ENCODE results near the gene FARS2. TPM values are rescaled to one million over a fixed set of nuclear protein-coding genes. Genes with fewer than 3 reads are reported as not detected.

Gene FARS2
- total RNA-seq, 1 experiment from 2014 or later = 13.8 TPM

DNA sequence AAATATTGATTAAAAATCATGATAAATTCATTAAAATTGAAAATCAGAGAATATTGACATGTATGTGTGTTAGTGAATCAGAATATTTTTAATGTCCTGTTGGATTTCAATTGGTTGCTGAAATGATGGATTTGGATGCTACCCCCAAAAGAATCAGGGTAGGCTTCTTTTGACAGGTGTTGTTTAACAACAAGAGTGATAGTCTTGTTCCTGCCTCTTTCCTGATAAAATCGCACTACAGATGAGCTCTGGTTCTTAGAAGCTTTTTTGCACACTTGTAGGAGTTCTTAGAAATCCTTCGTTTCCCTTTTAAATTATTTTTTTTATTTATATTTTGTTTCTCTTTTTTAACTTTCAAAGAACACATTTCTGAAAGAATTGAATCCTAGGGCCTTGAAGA lies 259.5 kb downstream of the FARS2 start:
- H3K27ac ChIP-seq (ENCODE audit: low read depth, low read length) = no peak overlapping the region
- CTCF ChIA-PET = no interaction called here

DNA sequence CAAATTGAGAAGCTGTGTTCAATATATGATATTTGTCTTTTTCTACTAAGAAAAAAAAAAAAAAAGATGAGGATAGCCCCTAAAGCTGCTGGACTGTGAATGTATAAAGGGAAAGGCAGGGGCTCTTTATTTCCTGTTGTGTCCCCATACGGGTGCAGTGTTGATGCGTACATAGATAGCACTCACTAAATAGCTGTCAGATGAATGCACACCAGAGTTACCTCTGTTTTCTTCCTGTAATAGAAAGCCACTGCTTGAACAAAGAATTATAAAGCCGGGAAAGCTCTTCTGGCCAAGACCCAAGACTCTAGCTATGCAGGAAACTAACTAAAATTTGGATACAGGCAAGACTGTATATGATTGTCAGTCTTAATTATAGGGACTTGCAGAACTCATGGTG lies 260.0 kb downstream of the FARS2 start:
- H3K9me2 ChIP-seq (ENCODE audit: insufficient read depth) = no peaks in the 10 kb centered on the region
- ATAC-seq (no peak), DNase-seq (ENCODE audit: low read depth, low spot score) (no peak)
- no peaks in the 10 kb centered on the region for H4K20me1 ChIP-seq (ENCODE audit: insufficient read depth)
- H3K4me3 ChIP-seq (replicated peaks in 1 of 2; ENCODE audit: low read depth in 1 of 2, low read length in 2 of 2) = no peak overlapping the region
- no peak overlapping the region for H3K9ac ChIP-seq (ENCODE audit: low read length)
- BruUV-seq (replicated peaks) = no TSS peak
- POLR2A ChIA-PET = no interaction called here
- no peaks in the 10 kb centered on the region for H3K27me3 ChIP-seq (ENCODE audit: insufficient read depth, low read length)
- H3K4me1 ChIP-seq (ENCODE audit: control insufficient read depth in 1 of 2, insufficient read depth in 2 of 2, low read length in 2 of 2) = no peaks in the 10 kb centered on the region
- H3K9me3 ChIP-seq (ENCODE audit: control insufficient read depth in 1 of 2, insufficient read depth in 1 of 2, low read depth in 1 of 2, low read length in 2 of 2) = no peaks in the 10 kb centered on the region
- no peak overlapping the region for H2AFZ ChIP-seq (ENCODE audit: low read depth, low read length, poor library complexity, severe bottlenecking)
- H3K4me2 ChIP-seq (ENCODE audit: low read length) = no peak overlapping the region
- CTCF ChIA-PET = interaction anchor here (0.5 kb wide), 1 partner anchor 48 kb away, joined by 3 read pairs; no protein-coding TSS in a partner anchor
- no peaks in the 10 kb centered on the region for H3K79me2 ChIP-seq (ENCODE audit: insufficient read depth, low read length)
- no peaks in the 10 kb centered on the region for H3K36me3 ChIP-seq (ENCODE audit: control insufficient read depth in 1 of 2, insufficient read depth in 2 of 2, low read length in 2 of 2)
- no peak for TF ChIP-seq ELF1 (IDR thresholded peaks at IDR 0.05; ENCODE audit: borderline replicate concordance, low read depth)
- TF ChIP-seq, protein P1, sequence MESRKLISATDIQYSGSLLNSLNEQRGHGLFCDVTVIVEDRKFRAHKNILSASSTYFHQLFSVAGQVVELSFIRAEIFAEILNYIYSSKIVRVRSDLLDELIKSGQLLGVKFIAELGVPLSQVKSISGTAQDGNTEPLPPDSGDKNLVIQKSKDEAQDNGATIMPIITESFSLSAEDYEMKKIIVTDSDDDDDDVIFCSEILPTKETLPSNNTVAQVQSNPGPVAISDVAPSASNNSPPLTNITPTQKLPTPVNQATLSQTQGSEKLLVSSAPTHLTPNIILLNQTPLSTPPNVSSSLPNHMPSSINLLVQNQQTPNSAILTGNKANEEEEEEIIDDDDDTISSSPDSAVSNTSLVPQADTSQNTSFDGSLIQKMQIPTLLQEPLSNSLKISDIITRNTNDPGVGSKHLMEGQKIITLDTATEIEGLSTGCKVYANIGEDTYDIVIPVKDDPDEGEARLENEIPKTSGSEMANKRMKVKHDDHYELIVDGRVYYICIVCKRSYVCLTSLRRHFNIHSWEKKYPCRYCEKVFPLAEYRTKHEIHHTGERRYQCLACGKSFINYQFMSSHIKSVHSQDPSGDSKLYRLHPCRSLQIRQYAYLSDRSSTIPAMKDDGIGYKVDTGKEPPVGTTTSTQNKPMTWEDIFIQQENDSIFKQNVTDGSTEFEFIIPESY (IDR thresholded peaks at IDR 0.05; ENCODE audit: extremely low read depth, insufficient replicate concordance, low read length) = no peak
- TF ChIP-seq, protein P2, sequence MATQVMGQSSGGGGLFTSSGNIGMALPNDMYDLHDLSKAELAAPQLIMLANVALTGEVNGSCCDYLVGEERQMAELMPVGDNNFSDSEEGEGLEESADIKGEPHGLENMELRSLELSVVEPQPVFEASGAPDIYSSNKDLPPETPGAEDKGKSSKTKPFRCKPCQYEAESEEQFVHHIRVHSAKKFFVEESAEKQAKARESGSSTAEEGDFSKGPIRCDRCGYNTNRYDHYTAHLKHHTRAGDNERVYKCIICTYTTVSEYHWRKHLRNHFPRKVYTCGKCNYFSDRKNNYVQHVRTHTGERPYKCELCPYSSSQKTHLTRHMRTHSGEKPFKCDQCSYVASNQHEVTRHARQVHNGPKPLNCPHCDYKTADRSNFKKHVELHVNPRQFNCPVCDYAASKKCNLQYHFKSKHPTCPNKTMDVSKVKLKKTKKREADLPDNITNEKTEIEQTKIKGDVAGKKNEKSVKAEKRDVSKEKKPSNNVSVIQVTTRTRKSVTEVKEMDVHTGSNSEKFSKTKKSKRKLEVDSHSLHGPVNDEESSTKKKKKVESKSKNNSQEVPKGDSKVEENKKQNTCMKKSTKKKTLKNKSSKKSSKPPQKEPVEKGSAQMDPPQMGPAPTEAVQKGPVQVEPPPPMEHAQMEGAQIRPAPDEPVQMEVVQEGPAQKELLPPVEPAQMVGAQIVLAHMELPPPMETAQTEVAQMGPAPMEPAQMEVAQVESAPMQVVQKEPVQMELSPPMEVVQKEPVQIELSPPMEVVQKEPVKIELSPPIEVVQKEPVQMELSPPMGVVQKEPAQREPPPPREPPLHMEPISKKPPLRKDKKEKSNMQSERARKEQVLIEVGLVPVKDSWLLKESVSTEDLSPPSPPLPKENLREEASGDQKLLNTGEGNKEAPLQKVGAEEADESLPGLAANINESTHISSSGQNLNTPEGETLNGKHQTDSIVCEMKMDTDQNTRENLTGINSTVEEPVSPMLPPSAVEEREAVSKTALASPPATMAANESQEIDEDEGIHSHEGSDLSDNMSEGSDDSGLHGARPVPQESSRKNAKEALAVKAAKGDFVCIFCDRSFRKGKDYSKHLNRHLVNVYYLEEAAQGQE (IDR thresholded peaks at IDR 0.05; ENCODE audit: low read depth) = no peak
- TF ChIP-seq POLR2A (IDR thresholded peaks at IDR 0.05; ENCODE audit: borderline replicate concordance, extremely low read depth, insufficient read depth, insufficient read length) = no peak
- TF ChIP-seq FOSL1 (IDR thresholded peaks at IDR 0.05; ENCODE audit: low read depth) = no peak
- H3K27ac ChIP-seq (ENCODE audit: low read depth, low read length) = no peak overlapping the region
- RAD21 ChIA-PET (ENCODE audit: low non-redundant PET in 1 of 2, low total read pairs in 2 of 2, uncharacterized antibody in 2 of 2, unreplicated experiment in 2 of 2) = no interaction called here
- intact Hi-C loops (cut with micrococcal nuclease) = no loop called here

More for the DNA sequence above, 259.5 kb downstream of the FARS2 start:
- BruUV-seq (replicated peaks) = no TSS peak
- intact Hi-C loops (cut with micrococcal nuclease) = no loop called here
- Histone ChIP-seq H2AFZ (ENCODE audit: low read depth, low read length, poor library complexity, severe bottlenecking) (no peak overlapping the region), H4K20me1 (ENCODE audit: insufficient read depth) (no peaks in the 10 kb centered on the region), H3K9ac (ENCODE audit: low read length) (no peak overlapping the region), H3K9me2 (ENCODE audit: insufficient read depth) (no peaks in the 10 kb centered on the region), H3K4me2 (ENCODE audit: low read length) (no peak overlapping the region), H3K4me3 (replicated peaks in 1 of 2; ENCODE audit: low read depth in 1 of 2, low read length in 2 of 2) (no peak overlapping the region), H3K27me3 (ENCODE audit: insufficient read depth, low read length) (no peaks in the 10 kb centered on the region), H3K79me2 (ENCODE audit: insufficient read depth, low read length) (no peaks in the 10 kb centered on the region), H3K36me3 (ENCODE audit: control insufficient read depth in 1 of 2, insufficient read depth in 2 of 2, low read length in 2 of 2) (no peaks in the 10 kb centered on the region), H3K4me1 (ENCODE audit: control insufficient read depth in 1 of 2, insufficient read depth in 2 of 2, low read length in 2 of 2) (no peaks in the 10 kb centered on the region), H3K9me3 (ENCODE audit: control insufficient read depth in 1 of 2, insufficient read depth in 1 of 2, low read depth in 1 of 2, low read length in 2 of 2) (no peaks in the 10 kb centered on the region)
- ATAC-seq (no peak), DNase-seq (ENCODE audit: low read depth, low spot score) (no peak)
- TF ChIP-seq, protein P3, sequence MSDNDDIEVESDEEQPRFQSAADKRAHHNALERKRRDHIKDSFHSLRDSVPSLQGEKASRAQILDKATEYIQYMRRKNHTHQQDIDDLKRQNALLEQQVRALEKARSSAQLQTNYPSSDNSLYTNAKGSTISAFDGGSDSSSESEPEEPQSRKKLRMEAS (IDR thresholded peaks at IDR 0.05) = no peak
- no peak for TF ChIP-seq ZNF274 (IDR thresholded peaks at IDR 0.05; ENCODE audit: low read depth, low read length)
- TF ChIP-seq, protein P4, sequence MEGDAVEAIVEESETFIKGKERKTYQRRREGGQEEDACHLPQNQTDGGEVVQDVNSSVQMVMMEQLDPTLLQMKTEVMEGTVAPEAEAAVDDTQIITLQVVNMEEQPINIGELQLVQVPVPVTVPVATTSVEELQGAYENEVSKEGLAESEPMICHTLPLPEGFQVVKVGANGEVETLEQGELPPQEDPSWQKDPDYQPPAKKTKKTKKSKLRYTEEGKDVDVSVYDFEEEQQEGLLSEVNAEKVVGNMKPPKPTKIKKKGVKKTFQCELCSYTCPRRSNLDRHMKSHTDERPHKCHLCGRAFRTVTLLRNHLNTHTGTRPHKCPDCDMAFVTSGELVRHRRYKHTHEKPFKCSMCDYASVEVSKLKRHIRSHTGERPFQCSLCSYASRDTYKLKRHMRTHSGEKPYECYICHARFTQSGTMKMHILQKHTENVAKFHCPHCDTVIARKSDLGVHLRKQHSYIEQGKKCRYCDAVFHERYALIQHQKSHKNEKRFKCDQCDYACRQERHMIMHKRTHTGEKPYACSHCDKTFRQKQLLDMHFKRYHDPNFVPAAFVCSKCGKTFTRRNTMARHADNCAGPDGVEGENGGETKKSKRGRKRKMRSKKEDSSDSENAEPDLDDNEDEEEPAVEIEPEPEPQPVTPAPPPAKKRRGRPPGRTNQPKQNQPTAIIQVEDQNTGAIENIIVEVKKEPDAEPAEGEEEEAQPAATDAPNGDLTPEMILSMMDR (IDR thresholded peaks at IDR 0.05 in 2 of 3, conservative IDR thresholded peaks at IDR 0.05 in 1 of 3; ENCODE audit: borderline replicate concordance in 1 of 3, insufficient read depth in 1 of 3, low read depth in 2 of 3, low read length in 2 of 3) = no peak
- TF ChIP-seq RAD21 (IDR thresholded peaks at IDR 0.05; ENCODE audit: low read depth) = no peak
- RAD21 ChIA-PET (ENCODE audit: low non-redundant PET in 1 of 2, low total read pairs in 2 of 2, uncharacterized antibody in 2 of 2, unreplicated experiment in 2 of 2) = no interaction called here
- POLR2A ChIA-PET = no interaction called here

Data from HCT116 (cell line).